GM12878 (cell line): ENCODE measurements around the gene DSG2. TPM values are rescaled to one million over a fixed set of nuclear protein-coding genes. Genes with fewer than 3 reads are reported as not detected.

ENCODE experiments used
- ATAC-seq: fragments of 200-7000 bp; cut with Tn5 transposase; 3 replicates; pipeline ENCODE4 v1.9.1; 2020; ENCODE audit warnings: mild to moderate bottlenecking, moderate library complexity
- BruUV-seq: library from RNA; stranded (reverse); fragments of 400-500 nt; replicated peaks from 2 replicates; lab custom pipeline; 2021; lab: Mats Ljungman, UMichigan
- CTCF ChIA-PET: fragments of 300-600 bp; sonication (Branson Sonifier 250); formaldehyde crosslinking; extraction: SDS; loops from one replicate; lab custom pipeline; 2021; ENCODE audit warnings: inconsistent platforms; lab: Yijun Ruan, JAX
- POLR2A ChIA-PET: fragments of 350-600 bp; formaldehyde crosslinking; extraction: SDS; loops from one replicate; lab custom pipeline; 2021; ENCODE audit warnings: inconsistent platforms; lab: Charles Lee
- RAD21 ChIA-PET: fragments of 300-600 bp; sonication (Branson Sonifier 250); formaldehyde crosslinking; loops from one replicate; lab custom pipeline; 2023; ENCODE audit warnings: antibody characterized with exemption; ENCODE audit not compliant: unreplicated experiment; lab: Charles Lee
- SMC1A ChIA-PET: fragments of 300-600 bp; sonication (Branson Sonifier 250); formaldehyde crosslinking; loops from one replicate; lab custom pipeline; 2023; ENCODE audit not compliant: unreplicated experiment, uncharacterized antibody; lab: Charles Lee
- DNase-seq: peaks from one replicate; pipeline ENCODE4 v3.0.0-alpha.2; 2011; ENCODE audit warnings: low read depth, low spot score
- FAIRE-seq: peaks from 3 replicates; lab custom pipeline; 2011; peaks lifted over from hg19 to GRCh38; lab: Jason Lieb, UNC
- H2AFZ ChIP-seq: 2 replicates; pipeline ENCODE4 v1.6.0; 2011; ENCODE audit warnings: low read depth, low read length, control low read depth; ENCODE audit not compliant: control insufficient read depth
- H3K27ac ChIP-seq: 2 replicates; pipeline ENCODE4 v1.5.1; 2011; ENCODE audit warnings: control low read depth; ENCODE audit not compliant: control insufficient read depth, insufficient read depth
- H3K27me3 ChIP-seq, 2 experiments: replicated peaks in 1 of 2; 2 replicates each; pipeline versions ENCODE4 v1.6.0 to v1.6.1; 2011; ENCODE audit warnings: low read length in 1 of 2; ENCODE audit not compliant: control insufficient read depth in 2 of 2, insufficient read depth in 2 of 2
- H3K36me3 ChIP-seq, 2 experiments: 2 replicates each; pipeline ENCODE4 v1.5.1; 2011; ENCODE audit warnings: low read length in 1 of 2; ENCODE audit not compliant: control insufficient read depth in 2 of 2, insufficient read depth in 2 of 2
- H3K4me1 ChIP-seq: 2 replicates; pipeline ENCODE4 v1.6.1; 2011; ENCODE audit warnings: mild to moderate bottlenecking, low read length, moderate library complexity, mixed read lengths; ENCODE audit not compliant: control insufficient read depth, insufficient read depth
- H3K4me2 ChIP-seq: 2 replicates; pipeline ENCODE4 v1.6.0; 2011; ENCODE audit warnings: control low read depth; ENCODE audit not compliant: control insufficient read depth, insufficient read depth
- H3K4me3 ChIP-seq: fragments of 200-600 bp; sonication (generic); 2 replicates; pipeline ENCODE4 v1.5.1; 2016
- H3K79me2 ChIP-seq: 2 replicates; pipeline ENCODE4 v1.6.0; 2011; ENCODE audit warnings: low read length; ENCODE audit not compliant: control insufficient read depth, insufficient read depth
- H3K9ac ChIP-seq: 2 replicates; pipeline ENCODE4 v1.8.0; 2011; ENCODE audit warnings: low read length, control low read depth, mixed read lengths; ENCODE audit not compliant: control insufficient read depth, insufficient read depth
- H3K9me3 ChIP-seq: replicated peaks from 3 replicates; pipeline ENCODE4 v1.5.1; 2011; ENCODE audit warnings: mild to moderate bottlenecking, low read length; ENCODE audit not compliant: control insufficient read depth, insufficient read depth
- H4K20me1 ChIP-seq: 2 replicates; pipeline ENCODE4 v1.6.0; 2011; ENCODE audit not compliant: control insufficient read depth, insufficient read depth
- BACH1 ChIP-seq: fragments of 450-650 bp; IDR thresholded peaks from 2 replicates; pipeline ENCODE4 v1.6.1; 2017; ENCODE audit warnings: mild to moderate bottlenecking, borderline replicate concordance
- SMC3 ChIP-seq: IDR thresholded peaks from 2 replicates; pipeline ENCODE4 v1.6.1; 2011; ENCODE audit warnings: low read length, improper control_type of control experiment, borderline replicate concordance
- WGBS: methylation state at CpG from one replicate; pipeline ENCODE4 v1.1.6; 2016; ENCODE audit warnings: low lambda C conversion rate; ENCODE audit not compliant: insufficient replicate concordance, insufficient coverage; ENCODE audit errors: missing lambda C conversion rate; 5-methylcytosine and 5-hydroxymethylcytosine counted together
- in situ Hi-C: fragments of 300-500 bp; cut with MboI; formaldehyde crosslinking; loops from 9 replicates; pipeline ENCODE4 v1.14.3; 2018; ENCODE audit warnings: mixed read lengths
- intact Hi-C: fragments of 100-400 bp; cut with micrococcal nuclease; formaldehyde crosslinking; loops from one replicate; pipeline ENCODE4 v1.14.2; 2022; ENCODE audit not compliant: unreplicated experiment
- polyA plus RNA-seq, 11 experiments: library from polyadenylated mRNA; depleted of rRNA in 4 of 11; unstranded in 6 of 11; stranded (reverse) in 5 of 11; fragments of >200 nt; fragmentation: Nextera tagmentation in 4 of 11; fragmentation: Illumina TruSeq in 1 of 11; extraction: Ambion mirVana in 4 of 11; extraction: Trizol in 1 of 11; gene quantifications; 1 replicate in 1 of 11; 2 replicates in 10 of 11; pipeline versions ENCODE4 v1.2.1 to v1.2.3, GENCODE V29; 2011 to 2016; ENCODE audit warnings: inconsistent platforms in 2 of 11, missing spikeins in 2 of 11, low read depth in 1 of 11
- total RNA-seq, 4 experiments: library from RNA; depleted of rRNA in 3 of 4; stranded (reverse); fragments of >200 nt in 3 of 4; fragmentation: Illumina TruSeq in 1 of 4; extraction: Trizol in 1 of 4; gene quantifications; 2 replicates each; pipeline versions ENCODE4 v1.2.1 to v1.2.3, GENCODE V29; 2013 to 2021
- TF ChIP-seq, protein P1 (sequence below), 3 experiments: IDR thresholded peaks in 2 of 3; conservative IDR thresholded peaks in 1 of 3; 2 replicates each; pipeline ENCODE4 v1.5.1; 2011; ENCODE audit warnings: low read depth in 3 of 3, low read length in 3 of 3, mild to moderate bottlenecking in 3 of 3, control low read depth in 2 of 3, moderate library complexity in 2 of 3, inconsistent platforms in 1 of 3, mixed read lengths in 1 of 3; ENCODE audit not compliant: control insufficient read depth in 2 of 3, insufficient read depth in 1 of 3; ENCODE audit errors: extremely low read depth in 1 of 3
- TF ChIP-seq, protein P2 (sequence below): fragments of 450-650 bp; IDR thresholded peaks from 2 replicates; pipeline ENCODE4 v1.6.1; 2017; ENCODE audit warnings: antibody characterized with exemption, mild to moderate bottlenecking, moderate library complexity

Gene DSG2
- total and polyA plus RNA-seq, 10 of the 15 experiments (the other 5 are each of a cell fraction or from before 2014, with no cell fraction given): 11.7 to 46.2 (median 28.0) TPM

DNA sequence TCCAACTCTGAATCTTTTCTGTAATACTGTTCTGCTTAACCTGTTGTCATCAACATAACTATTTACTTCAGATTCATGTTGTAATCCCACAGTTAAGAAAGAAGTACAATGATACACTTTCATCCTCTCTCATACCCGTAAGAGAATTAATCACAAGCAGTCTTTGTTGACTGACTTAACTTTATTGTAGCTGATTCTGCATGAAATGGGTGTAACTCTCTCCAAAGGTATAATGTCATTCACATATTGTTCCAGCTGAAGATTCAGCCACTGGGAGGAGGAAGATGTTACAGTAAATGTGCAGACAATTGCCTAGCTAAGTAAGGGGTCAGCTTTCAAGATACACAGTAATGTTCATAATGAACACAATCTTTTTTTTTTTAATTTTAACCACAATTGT, 13.5 kb upstream of the DSG2 start:
- ChIA-PET CTCF (interaction anchor here (0.7 to 1.5 kb wide), 3 partner anchors 16 to 79 kb away, joined by 3 to 7 read pairs (median 4); no protein-coding TSS in a partner anchor), SMC1A (interaction anchor here (0.9 kb wide), 1 partner anchor 10 kb away, joined by 4 read pairs; no protein-coding TSS in a partner anchor)
- Histone ChIP-seq H4K20me1 (no peaks in the 10 kb centered on the region), H3K9ac (no peak overlapping the region), H3K4me1 (no peaks in the 10 kb centered on the region), H3K27ac (no peak overlapping the region)
- in situ Hi-C loops: no loop called here
- TF ChIP-seq, protein P1, sequence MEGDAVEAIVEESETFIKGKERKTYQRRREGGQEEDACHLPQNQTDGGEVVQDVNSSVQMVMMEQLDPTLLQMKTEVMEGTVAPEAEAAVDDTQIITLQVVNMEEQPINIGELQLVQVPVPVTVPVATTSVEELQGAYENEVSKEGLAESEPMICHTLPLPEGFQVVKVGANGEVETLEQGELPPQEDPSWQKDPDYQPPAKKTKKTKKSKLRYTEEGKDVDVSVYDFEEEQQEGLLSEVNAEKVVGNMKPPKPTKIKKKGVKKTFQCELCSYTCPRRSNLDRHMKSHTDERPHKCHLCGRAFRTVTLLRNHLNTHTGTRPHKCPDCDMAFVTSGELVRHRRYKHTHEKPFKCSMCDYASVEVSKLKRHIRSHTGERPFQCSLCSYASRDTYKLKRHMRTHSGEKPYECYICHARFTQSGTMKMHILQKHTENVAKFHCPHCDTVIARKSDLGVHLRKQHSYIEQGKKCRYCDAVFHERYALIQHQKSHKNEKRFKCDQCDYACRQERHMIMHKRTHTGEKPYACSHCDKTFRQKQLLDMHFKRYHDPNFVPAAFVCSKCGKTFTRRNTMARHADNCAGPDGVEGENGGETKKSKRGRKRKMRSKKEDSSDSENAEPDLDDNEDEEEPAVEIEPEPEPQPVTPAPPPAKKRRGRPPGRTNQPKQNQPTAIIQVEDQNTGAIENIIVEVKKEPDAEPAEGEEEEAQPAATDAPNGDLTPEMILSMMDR (IDR thresholded peaks at IDR 0.05 in 2 of 3, conservative IDR thresholded peaks at IDR 0.05 in 1 of 3; ENCODE audit: control insufficient read depth in 2 of 3, extremely low read depth in 1 of 3, insufficient read depth in 1 of 3, low read depth in 3 of 3, low read length in 3 of 3): no peak
- no peak for TF ChIP-seq SMC3
- TF ChIP-seq, protein P2, sequence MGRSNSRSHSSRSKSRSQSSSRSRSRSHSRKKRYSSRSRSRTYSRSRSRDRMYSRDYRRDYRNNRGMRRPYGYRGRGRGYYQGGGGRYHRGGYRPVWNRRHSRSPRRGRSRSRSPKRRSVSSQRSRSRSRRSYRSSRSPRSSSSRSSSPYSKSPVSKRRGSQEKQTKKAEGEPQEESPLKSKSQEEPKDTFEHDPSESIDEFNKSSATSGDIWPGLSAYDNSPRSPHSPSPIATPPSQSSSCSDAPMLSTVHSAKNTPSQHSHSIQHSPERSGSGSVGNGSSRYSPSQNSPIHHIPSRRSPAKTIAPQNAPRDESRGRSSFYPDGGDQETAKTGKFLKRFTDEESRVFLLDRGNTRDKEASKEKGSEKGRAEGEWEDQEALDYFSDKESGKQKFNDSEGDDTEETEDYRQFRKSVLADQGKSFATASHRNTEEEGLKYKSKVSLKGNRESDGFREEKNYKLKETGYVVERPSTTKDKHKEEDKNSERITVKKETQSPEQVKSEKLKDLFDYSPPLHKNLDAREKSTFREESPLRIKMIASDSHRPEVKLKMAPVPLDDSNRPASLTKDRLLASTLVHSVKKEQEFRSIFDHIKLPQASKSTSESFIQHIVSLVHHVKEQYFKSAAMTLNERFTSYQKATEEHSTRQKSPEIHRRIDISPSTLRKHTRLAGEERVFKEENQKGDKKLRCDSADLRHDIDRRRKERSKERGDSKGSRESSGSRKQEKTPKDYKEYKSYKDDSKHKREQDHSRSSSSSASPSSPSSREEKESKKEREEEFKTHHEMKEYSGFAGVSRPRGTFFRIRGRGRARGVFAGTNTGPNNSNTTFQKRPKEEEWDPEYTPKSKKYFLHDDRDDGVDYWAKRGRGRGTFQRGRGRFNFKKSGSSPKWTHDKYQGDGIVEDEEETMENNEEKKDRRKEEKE: no peak
- TF ChIP-seq BACH1: no peak
- TF ChIP-seq, all 136 proteins: peak for 0
- Histone ChIP-seq H3K9me3 (no peaks in the 10 kb centered on the region; the same call in 2 of the 3 replicates), H3K79me2 (no peaks in the 10 kb centered on the region), H3K27me3 (no peaks in the 10 kb centered on the region; a peak in 1 of 4 replicates), H3K36me3 (no peaks in the 10 kb centered on the region), H3K4me2 (no peak overlapping the region), H2AFZ (no peak overlapping the region), H3K4me3 (no peak overlapping the region)
- no peak for FAIRE-seq
- BruUV-seq: no TSS peak
- ChIA-PET RAD21 (interaction anchor here (1.0 kb wide), 1 partner anchor 72 kb away, joined by 3 read pairs; no protein-coding TSS in a partner anchor), POLR2A (no interaction called here)
- DNase-seq: no peak
- ATAC-seq: no peak
- WGBS: 4% methylated on average over 1 of the region's 1 CpG
- intact Hi-C loops: no loop called here
